ENCODE measurements around the gene TNIK.
"Not testable (repeated sequence)": the region's sequence is repeated elsewhere in the genome, so short reads cannot be mapped to it uniquely, and the experiment has no call there.

Gene TNIK

DNA sequence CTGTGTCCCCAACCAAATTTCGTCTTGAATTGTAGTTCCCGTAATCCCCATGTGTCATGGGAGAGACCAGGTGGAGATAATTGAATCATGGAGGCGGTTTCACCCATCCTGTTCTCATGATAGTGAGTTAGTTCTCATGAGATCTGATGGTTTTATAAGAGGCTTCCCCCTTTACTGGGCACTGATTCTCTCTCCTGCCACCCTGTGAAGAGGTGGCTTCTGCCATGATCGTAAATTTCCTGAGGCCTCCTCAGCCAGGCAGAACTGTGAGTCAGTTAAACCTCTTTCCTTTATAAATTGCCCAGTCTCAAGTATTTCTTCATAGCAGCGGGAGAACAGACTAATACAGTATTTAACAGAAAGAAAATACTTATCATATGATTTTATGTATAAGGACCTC lies 93.5 kb downstream of the TNIK start:
- in situ Hi-C loops (cut with MboI; ENCODE audit: low sequenced_read_pairs), result not testable (repeated sequence)

DNA sequence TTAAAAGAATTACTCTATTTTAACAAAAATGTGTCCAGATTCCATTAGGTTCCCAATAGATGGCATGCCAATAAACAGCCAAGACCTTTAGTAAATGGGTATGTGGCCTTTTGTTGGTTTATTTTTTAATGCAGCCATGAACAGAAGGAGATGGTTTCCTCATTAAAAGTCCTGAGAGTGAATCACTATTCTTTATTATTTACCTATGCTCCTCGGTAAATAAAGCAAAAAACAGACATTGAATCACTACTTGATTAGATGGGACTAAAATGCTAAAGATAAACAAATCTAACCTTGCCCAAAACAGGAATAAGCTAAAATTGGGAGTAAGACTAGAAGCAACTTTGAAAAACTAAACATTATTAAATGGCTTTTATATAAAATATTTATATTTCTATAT lies 94.2 kb downstream of the TNIK start:
- in situ Hi-C loops (cut with MboI; ENCODE audit: low sequenced_read_pairs), result no loop called here

DNA sequence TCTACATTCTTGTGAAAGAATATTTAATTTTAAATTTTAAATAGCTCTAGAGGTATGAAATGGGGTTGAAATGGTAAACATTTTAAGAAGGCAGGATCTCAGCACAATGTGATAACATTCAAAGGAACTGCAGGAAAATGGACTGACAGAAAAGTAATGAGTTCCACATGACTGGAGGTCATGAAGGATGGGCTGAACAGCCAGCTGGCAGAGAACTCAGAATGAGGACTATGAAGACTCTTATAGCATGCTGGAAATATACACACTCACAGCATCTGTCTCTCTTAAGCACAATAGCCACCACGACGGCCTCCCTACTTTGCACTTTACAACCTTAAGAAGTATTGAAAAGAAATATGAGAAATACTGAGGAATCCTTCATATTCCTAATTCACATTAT lies 94.7 kb downstream of the TNIK start:
- in situ Hi-C loops (cut with MboI; ENCODE audit: low sequenced_read_pairs), result no loop called here

DNA sequence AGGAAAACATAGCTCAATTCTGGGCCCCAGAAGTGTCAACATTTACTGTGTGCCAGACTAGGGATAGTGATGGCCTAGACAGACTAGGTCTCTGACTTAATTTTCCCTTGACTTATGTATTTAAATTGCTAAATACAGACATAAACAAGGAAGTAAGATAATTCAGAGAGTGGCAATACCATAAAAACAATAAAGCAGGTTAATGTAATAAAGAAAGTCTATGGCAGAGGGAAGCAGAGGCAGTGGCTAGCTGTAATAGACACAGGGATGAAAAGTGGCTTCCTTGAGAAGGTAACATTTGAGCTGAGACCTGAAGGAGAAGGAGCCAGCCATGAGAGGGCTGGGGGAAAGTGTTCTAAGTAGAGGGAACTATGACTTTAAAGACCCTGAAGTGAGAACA lies 95.7 kb downstream of the TNIK start:
- in situ Hi-C loops (cut with MboI; ENCODE audit: low sequenced_read_pairs), result no loop called here

DNA sequence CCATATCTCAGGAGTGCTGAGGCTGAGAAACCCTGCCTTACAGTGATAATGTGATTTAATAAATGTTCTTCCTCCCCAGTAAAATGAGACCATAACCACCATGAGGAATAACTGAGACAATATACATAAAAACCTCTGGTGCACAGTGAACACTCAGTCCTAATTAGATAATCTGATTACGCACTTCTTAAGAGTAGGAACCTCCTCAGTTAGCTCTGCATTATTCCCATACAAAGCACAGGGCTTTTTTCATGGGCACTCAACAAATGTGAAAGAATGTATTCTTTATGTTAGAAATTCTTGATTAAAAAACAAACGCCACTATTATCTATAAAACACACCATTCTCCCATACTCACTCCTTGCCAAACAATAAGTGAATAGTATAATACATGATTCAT lies 97.0 kb downstream of the TNIK start:
- in situ Hi-C loops (cut with MboI; ENCODE audit: low sequenced_read_pairs), result no loop called here

DNA sequence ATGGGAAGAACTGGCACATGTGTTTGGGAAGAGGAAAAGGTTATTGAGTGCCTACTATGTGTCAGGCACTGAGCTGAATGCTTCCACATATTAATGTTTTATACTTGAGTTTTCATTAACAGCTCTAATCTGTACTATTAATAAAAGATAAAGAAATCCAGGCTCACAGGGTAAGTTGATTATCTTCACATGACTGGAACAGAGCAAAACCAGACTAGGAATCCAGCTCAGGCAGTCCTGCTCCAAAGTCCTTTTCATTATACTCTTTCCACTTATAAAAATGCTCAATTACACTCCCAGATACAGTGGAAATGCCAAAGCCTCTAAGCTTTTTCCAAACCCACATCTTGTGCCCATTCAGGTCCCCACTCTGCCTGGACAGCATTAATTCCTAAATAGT lies 97.6 kb downstream of the TNIK start:
- in situ Hi-C loops (cut with MboI; ENCODE audit: low sequenced_read_pairs), result no loop called here

DNA sequence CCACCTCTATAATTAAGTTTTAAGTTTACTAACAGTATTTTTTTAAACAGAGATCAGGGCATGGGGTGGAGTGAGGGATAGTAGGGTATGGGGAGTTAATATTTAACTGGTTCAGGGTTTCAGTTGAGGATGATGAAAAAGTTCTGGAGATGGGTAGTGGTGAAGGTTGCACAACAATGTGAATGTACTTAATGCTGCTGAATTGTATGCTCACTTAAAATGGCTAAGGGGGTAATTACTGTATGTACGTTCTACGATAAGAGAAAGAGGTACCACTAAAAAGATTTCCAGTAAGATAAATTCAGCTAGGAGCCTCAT lies 101.4 kb downstream of the TNIK start:
- in situ Hi-C loops (cut with MboI; ENCODE audit: low sequenced_read_pairs), result no loop called here

DNA sequence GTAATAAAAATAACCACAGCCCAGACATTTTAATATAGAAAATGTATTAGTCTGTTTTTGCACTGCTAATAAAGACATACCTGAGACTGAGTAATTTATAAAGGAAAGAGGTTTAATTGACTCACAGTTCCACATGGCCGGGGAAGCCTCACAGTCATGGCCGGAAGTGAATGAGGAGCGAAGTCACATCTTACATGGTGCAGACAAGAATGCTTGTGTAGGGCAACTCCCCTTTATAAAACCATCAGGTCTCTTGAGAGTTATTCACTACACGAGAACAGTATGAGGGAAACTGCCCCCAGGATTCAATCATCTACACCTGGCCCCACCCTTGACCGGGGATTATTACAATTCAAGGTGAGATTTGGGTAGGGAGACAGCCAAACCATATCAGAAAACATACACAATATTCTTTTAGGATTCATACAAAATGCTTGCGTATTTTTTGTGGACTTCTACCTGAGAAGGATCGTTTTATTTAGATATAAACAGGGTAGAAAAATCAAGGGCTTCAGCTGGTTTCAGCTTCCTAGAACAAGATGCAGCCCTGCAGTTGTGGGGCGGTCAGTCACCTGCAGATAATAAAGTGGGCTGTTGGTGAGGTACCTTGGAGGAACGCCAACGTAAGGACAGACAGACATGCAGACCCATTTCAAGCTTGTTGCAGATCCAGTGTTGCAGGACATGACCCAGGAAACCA lies 101.9 kb downstream of the TNIK start:
- in situ Hi-C loops (cut with MboI; ENCODE audit: low sequenced_read_pairs), result no loop called here

DNA sequence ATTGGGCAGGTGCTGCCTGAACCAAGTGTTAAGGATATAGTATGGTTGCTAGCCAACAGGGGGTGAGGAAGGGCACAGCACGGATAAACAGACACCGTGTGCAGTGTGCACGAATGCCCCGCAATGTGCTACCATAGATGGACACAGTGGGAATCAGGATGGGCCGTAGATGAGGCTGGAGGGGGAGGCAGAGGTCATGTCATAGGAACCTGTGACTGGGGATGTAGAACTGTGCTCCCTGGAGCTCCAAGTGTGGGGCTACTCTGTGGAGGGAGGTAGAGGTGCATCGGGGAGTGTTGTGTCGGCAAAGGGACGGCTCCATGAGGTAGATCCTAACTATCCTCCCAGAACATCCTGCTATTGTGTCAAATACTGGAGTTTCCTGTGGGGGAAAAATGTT lies 102.5 kb downstream of the TNIK start:
- in situ Hi-C loops (cut with MboI; ENCODE audit: low sequenced_read_pairs), result no loop called here

DNA sequence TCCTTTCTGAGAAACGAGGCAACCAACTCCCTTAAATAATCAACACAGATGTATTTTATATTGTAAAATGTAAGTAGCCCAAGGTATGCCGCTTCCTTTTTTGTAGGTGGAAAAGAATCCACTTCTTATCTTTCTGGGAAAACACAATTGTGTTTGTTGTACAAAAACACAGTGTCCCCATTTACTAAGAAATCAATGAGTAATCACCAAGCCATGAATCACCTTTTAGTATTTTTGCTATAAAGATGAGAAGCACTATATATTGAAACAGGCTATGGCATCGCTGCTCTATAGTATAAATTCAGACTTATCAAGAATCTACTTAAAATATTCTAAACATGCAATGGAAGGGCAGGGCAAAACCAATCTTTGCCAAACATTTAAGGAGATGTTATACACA lies 104.0 kb downstream of the TNIK start:
- in situ Hi-C loops (cut with MboI; ENCODE audit: low sequenced_read_pairs), result no loop called here

DNA sequence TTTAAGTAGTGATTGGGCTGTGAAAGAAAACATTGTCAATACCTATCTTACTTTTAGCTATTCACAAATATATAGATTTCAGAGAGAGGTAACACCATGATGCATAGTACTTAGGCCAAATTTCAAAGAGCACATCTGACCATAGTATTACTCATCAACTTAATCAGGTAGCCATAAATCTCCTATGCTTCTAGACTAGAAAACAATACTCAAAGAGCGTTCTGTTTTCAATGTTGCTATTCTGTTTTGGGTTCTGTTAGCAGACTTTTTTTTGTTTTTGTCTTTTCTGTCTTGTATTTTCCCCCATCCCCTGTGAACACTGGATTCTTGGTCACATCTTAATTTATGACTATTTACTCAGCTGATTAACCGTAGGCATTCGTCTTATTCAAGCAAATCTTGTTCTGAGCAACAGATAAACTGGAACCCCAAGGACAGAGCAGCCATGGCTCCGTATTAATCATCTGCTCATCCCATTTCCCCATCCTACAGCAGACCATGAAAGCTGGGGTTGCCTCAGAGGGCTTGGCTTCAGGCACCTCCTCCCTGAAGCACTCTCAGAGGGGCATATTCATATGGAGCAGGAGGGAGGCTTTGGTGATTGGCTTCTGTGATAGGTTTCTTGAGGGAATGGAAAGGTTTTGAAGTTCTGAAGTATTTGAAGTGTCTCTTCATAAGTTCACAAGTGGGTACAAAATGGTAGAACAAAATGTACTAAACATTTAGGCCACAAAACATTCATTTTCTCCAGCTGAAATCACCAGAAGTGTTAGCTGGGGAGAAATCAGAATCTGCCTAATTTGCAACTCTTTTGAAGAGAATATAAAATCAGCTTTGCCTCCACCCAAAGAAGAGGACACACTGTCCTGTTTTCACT lies 105.3 kb downstream of the TNIK start:
- in situ Hi-C loops (cut with MboI; ENCODE audit: low sequenced_read_pairs), result no loop called here

DNA sequence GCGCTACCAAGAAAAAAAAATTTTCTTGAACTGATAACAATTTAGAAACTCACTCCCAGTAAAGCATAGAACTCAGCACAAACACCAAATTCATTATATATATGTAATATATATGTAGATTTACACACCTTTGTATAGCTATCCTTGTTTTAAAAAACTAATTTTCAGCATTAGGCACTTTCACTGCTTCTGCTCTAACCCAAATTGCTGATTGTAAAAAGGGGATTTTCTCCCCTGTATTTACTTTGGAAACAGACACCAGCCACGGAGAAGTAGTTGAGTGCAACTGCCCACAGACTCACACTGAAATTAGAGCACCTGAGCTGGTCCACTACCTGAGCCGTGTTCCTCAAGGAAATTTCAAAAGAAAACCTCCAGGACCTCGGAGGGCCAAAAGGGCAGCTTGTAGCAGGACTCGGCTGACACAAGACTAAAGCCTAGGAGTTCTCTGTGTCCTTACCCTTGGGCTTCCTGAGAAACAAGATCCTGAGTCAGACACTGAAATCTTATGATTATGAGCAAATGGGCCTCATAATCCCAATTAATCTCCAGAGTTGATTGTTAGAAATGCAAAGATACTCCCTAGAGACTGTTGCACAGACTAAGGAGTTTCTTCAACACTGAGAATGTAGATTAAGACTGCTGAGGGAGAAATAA lies 106.0 kb downstream of the TNIK start:
- in situ Hi-C loops (cut with MboI; ENCODE audit: low sequenced_read_pairs), result no loop called here

DNA sequence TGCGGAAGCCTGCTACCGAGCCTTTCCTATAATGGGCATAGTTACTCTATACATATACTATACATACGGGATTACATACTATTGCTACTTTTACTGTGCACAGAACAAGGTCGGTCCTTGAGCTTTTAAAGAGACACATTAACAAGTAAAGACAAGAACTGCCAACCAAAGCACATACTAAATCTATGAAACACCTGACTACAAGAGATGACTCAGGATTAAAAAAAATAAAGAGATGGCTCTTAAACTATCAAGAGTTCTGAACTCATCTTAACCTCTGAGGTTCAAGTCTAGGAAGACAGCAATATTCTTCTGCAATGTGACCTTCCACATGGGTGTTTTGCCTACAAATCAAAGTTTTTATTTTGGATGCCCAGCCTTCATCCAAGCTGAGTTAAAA lies 106.8 kb downstream of the TNIK start:
- in situ Hi-C loops (cut with MboI; ENCODE audit: low sequenced_read_pairs), result no loop called here

DNA sequence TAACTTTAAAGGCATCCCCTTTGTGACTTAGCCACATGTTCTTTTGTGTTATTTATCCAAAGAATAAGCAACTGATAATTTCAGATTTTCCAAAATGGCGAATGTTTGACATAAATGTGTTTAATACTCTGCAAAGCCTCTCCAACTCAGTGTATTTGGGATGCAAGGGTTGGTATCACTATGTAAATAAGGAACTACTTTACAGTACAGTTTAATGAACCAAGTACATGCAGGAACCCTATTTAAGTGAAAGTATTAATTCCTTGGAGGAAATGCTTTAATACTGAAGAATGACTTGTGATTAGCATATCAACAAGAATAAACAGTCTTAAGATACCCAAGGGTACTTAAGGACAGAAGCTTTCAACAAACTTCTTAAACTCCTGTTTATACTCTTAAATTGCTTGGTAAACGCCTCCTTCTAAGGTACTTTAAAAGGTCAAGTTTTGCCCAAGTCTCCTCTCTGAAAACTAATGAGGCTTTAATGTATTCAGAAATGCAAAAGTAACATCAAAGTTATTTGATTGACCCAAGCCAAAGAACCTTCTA lies 107.7 kb downstream of the TNIK start:
- in situ Hi-C loops (cut with MboI; ENCODE audit: low sequenced_read_pairs), result no loop called here

DNA sequence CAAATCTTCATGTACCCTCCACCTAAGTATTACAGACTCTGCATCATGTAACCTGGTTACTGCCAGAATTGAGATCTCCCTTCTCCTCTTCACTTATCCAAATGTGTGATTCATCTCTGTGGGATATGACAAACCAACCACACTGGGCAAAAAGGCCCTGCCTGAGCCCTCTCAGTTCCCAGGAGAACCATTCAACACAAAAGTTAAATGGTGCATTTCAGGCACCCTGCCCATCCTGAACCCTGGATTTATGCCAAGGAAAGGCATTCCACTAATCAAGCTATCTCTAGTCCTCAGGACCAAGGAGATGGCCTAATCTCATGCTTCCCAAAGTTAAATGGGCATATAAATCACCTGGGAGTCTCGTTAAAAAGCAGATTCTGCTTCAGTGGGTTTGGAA lies 108.5 kb downstream of the TNIK start:
- in situ Hi-C loops (cut with MboI; ENCODE audit: low sequenced_read_pairs), result no loop called here

DNA sequence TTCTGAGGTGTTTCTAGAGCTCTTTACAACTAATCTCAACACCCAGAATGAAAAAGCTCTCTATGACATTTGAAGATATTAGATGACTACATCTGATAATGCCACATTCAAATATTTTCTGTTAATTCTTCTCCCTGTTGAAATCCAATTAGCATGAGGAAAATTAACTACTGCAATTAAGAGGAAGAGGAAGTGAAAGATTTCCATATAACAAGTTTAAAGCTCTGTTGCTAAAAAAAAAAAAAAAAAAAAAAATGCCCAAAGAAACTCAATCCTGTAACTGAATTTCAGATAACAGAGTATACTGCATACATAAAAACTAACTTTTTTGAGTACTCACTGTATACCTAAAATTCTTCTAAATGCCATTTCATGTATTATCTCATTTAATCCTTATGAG lies 109.8 kb downstream of the TNIK start:
- in situ Hi-C loops (cut with MboI; ENCODE audit: low sequenced_read_pairs), result no loop called here

DNA sequence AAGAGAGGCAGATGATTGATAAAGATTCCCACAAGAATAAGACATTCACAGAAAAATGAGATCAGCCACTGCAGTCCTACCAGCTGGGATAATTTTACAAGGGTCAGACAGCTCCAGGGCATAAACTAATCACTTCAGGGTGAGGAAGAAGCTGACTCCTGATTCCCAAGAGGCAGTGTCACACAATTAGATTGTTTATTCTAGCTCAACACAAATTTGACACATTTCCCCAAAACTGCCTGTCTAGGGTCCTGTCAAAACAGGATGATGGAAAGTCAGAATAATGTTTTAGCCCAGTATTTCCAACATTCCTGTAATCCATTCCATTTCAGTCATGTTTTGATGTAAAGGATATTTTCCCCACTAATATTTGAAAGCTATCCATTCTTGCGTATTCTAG lies 110.8 kb downstream of the TNIK start:
- in situ Hi-C loops (cut with MboI; ENCODE audit: low sequenced_read_pairs), result no loop called here

DNA sequence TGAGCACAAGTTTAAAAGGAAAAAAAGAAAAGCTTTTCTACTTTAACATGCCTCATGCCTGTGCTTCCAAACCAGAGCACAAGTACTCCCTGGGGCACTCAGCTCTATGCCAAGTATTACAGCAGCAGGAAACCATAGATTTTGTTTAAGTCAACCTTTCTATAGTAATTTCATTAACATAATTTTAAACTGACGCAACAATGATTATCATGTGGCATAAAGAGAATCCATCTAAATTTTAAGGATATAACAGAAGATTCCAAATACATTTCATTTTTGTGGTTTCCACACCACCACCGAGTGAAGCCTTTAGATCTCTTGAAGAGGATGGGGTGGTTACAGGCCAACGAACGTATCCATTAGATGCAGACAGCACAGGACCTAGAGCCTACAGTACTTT lies 112.1 kb downstream of the TNIK start:
- in situ Hi-C loops (cut with MboI; ENCODE audit: low sequenced_read_pairs), result no loop called here

DNA sequence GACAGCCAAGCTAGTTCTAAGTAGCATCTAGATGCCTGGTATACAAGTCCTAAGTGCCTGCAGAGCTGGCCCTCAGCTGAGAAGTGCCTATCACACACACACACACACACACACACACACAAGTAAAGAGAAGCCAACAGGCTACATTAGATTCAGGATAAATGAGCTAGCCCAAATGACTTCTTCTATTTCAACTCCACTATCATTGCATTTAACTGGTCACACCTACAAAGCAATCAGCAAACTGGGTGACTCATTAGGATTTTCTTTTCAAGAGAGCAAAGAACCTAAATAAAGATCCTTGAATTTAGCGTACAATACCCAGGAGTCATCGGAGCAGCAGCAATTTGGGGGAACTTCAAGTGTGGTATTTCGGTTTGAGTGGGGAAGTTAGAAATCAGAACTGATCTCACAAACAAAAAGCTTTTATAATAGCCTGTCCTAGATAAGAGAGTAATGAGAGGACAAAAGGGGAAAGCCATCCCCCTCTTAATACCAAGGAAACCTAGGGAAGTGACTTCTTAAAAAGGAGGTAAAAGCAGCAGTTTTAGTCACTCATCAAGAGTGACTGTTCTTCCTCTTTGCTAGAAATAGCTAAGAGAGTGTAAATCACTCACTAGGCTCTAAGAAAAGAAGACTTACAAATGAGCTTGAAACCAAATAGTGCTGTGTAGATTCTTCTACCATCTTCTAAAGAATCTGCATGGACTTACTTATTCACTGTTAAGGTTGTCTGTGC lies 112.7 kb downstream of the TNIK start:
- in situ Hi-C loops (cut with MboI; ENCODE audit: low sequenced_read_pairs), result no loop called here

DNA sequence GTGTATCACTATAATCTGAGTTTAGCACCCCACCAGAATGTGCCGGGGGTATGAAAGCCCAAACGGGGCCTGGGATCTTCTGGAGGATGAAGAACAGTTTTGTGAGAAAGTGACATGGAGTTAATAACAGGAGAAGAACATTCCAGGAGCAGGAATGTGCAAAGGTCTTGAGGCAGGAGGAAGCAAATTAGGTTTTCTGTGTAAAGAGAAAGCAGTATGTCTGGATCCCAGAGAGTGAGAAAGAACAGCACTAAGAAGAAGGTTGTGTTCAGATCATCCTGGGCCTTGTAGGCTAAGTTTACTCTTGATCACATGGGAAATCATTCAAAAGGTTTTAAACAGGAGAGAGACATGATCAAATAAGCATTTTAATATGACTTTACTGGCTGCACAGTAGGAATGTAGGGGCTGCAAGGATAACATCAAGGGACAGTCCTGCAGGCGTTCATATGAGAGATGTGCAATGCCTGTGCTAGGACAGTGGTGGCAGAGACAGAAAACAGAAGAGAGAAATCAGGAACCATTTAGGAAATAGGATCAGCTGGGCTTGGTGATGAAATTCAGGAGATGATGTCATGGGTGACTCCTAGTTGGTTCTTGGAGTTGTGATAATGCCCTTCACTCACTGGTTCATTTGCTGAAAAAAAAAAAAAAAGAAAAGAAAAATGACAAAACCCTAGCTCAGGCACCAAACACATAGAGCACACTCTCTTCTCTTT lies 113.5 kb downstream of the TNIK start:
- in situ Hi-C loops (cut with MboI; ENCODE audit: low sequenced_read_pairs), result no loop called here

DNA sequence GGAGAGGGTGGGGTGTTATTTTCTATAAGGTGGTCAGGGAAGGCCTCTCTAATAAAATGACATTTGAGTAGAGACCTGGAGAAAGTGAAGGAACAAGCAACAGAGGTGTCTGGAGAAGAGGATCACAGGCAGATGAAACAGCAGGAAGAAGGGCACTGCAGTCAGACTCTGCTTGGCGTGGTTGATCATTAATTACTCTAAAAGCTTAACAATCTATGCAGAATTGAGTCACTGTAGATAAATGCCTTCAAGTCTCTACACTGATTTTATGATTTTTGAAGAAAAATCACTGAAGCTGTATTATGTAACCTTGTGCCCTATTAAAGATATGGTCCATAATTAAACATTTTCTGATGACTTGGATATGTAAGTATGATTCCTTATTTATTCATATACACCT lies 114.2 kb downstream of the TNIK start:
- in situ Hi-C loops (cut with MboI; ENCODE audit: low sequenced_read_pairs), result no loop called here

Data from hTERT RPE-1 (cell line).